LoVo (cell line): ENCODE measurements around the gene PDIA5.
"Not testable (repeated sequence)": the region's sequence is repeated elsewhere in the genome, so short reads cannot be mapped to it uniquely, and the experiment has no call there.

Experiments
- DNase-seq: peaks from one replicate; pipeline ENCODE4 v3.0.0-alpha.2; 2016; ENCODE audit warnings: low spot score

PDIA5 gene

DNA sequence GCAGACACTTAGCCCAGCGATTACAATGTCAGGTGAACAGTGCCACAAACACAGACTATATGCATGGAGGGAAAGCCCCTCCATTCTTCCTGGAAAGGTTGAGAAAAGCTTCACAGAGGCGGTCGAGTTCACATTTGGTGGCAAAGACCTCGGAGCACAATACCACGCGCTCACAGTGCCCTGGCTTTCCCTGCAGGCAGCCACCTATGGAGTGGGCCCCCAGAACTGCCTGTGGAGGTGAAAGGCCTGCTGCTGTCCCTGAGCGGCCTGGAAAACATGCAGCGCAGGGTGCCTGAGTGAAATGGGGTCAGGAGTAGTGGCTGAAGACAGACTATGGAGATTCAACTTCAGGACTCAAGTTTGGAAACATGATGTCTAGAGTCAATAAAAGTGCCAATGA is 26.9 kb downstream of the PDIA5 start:
- no peak for DNase-seq

DNA sequence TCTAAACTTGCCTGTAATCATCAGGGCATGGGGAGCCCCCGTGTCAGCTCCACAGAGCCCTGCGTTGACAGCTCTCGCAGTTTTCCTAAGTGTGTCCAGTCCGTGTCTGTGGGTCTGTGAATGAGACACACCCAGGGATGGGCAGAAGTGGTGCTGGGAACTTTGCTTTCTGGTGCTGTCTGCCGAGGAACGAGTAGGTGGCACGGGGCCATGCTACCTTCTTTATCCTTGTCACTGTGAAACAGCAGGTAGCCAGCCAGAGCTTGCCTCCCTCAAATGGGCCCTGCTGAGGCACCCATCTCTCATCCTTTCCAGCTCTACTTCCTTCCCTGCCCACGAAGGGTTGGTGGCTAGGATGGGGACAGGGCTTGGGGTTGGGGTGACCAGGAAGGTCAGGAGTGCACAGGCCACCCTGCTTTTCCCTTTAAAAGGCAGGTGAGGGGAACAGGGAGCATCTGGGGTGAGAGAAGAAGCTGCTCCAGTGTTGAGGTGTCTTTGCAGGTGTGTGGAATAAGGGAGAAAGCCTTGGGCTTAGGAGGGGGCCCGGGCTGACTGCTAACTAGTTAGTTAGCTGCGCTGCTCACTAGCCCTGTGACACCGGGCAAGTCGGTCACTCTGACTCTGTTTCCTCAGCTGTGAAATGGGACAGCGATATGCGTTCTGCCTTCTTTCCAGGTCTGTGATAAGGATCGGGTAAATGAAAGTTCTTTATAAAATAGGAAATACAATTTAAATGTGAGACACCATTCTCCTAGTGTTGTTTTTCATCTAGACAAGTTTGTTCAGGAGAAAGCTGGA is 27.9 kb downstream of the PDIA5 start:
- DNase-seq: no peak

DNA sequence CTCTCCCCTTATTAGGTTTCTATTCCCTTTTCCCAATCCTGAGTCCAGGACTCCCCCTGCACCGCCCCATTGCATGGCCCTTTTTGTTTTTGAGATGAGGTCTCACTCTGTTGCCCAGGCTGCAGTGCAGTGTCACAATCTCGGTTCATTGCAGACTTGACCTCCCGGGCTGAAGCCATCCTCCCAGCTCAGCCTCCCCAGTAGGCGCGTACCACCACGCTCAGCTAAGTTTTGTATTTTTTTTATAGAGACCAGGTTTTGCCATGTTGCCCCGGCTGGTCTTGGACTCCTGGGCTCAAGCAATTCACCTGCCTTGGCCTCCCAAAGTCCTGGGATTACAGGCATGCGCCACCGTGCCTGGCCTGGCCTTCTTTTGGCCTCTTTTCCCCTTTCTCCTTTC is 29.3 kb downstream of the PDIA5 start:
- no peak for DNase-seq

DNA sequence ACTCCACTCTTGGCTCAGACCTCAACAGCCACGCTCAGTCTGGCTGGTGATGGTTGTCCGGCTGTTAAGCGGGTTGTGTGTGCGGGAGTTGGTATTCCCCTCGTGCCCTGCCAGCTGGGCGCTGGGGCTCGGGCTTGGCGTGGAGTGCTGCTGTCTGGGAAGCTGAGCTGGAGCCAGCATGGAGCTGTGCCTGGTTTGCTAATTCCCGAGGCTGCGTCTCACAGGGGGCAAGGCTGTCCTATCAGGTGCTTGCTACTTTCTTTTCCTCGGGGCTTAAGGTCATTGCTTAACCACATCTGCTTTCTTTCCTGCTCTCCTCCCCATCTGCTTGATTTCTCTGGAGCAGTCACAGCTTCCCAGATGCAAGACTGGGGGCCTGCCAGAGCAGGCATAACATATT is 29.9 kb downstream of the PDIA5 start:
- DNase-seq: no peak

DNA sequence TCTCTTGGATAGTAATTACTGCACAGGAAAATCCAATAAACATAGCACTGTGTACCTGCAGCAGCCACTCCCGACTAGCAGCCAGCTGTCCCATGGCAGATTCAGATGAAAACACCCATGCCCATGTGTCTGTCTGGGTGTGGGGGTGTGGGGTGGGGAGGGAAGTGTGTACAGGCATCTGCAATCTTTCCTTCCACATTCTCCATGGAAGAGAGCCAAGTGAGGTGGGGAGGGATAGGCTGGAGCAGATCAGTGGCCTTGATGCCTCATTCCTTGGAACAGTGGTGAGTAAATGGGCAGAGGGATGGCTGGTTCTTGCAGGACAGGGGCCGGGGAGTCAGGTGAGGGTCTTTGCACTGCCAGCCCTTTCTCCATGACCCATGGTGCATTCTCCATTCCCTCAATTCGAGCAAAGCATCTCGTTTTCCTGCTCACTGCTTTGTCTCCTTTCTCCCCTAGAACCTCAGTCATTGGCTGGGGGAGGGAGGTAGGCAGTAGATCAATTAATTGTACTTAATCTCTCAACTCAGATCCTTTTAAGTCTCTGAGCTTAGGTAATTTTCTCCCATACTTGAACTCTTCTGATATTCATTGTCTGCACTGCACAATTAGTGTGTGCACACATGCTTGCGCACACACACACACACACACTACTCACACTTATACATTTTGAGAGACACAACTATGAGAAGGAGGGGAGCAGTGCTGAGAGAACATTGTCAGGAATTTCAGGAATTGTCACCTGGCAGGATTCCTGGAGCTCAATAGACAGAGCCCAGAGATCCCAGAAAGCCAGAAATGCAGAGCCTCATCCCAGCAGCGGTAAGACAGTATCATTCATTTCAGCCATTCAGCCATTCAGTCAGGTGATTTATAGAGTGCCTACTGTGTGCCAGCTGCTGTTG is 31.9 kb downstream of the PDIA5 start:
- DNase-seq: no peak

DNA sequence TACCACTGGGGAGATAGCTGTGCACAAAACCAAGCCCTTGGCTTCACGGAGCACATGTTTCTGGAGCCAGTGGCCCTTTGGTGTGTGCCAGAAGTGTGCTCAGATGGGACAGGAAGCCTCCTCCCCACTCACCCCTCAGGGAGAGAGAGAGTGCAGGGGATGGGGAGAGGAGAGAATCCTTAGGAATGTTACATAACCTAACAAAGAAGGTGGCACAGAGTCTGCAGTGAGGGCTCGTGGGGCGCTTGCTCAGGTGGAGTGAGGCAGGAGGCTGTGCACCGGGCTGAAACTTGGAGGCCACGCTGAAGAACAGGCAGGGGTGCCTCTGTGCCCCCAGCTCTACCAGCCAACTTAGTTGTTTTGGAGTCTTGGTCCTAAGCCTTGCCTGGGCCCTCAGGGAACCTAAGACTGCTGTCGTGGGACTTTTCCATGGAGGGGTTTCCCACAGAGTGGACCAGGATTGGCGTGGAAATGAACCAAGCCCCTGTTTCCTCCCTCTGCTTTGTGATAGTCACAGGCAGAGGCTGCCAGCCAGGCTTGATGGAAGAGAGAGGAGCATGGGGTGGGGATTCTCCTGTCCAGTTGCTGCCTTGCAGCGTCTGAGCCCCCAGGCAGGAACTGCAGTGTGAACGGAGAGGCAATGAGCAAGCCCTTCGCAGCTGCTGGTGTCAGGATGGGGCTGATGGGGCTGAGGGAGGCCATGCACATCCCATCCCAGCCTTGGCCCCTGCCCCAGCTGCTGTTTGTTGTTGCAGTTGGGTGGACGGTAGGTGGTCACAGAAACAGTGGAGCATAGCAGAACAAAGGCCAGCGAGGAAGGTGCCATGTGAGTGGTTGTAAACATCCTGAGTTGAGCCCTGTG is 32.7 kb downstream of the PDIA5 start:
- no peak for DNase-seq

DNA sequence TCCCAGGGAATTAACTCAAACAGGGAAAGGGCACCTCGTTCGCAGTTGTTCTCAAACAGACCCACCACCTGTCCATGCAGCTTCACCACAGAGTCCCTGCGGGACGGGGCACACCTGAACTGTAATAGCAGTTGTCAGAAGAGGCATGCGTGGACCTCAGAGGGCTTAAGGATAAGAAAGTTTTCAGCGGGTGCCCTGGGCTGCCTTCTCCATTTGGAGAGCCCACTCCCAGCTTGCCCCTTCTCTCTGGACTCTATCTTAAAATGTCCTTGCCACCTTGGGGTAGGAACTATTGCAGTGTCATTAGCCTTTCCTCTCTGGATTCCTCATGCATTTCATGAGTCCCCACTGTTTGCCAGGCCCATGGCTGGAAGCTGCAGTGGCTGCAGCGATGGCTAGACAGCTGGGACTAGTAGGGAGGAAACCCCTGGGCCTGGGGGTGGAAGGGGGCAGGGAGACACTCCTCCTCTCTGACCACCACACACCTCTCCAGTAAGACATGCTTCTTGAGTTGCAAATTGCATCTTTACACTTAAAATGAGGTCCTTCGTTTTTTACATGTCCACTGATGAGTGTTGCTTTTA is 33.5 kb downstream of the PDIA5 start:
- no peak for DNase-seq

- no peak for DNase-seq
These were observed 35.4 kb downstream of the PDIA5 start for GRCh38 chr3:123102249-123102648.

DNA sequence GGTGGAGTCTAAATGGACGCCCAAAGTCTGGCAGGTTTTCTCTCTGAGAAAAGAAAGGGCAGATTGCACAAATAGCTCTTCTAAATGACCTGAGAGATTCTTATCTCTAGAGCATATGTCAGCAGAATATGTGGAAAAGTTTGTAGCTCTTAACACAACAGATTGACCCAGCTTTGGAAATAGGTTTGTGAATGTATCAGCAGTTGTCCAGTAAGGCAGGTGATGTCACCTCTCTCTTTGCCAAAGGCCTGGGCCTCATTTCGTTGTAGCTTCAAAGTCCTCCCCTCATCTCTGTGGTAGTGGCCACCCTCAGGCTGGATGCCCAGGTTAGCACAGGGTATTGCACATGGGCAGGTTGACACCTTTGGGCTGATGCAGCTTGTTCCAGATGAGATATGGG is 36.0 kb downstream of the PDIA5 start:
- no peak for DNase-seq

DNA sequence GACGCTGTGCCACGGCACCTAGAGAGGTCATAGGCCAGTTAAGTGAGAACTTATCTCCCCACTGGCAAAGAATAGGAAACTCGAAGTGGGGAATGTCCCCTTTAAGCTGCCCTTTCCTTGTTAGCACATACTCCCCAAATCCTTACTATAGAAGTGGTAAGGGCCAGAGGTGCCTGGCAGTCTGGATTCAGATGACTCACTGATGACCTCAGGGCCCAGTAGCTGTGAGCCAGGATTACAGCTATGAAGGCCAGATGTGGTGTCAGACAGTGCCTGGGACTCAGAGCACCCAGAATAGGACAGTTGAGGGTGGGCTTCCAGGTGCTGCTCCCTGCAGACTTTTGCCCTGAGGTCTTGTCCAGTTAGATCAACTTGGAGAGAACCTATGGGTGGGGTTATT is 37.7 kb downstream of the PDIA5 start:
- DNase-seq: no peak

GRCh38 chr3:123105201-123106189 is 38.7 kb downstream of the PDIA5 start:
- DNase-seq: no peak

DNA sequence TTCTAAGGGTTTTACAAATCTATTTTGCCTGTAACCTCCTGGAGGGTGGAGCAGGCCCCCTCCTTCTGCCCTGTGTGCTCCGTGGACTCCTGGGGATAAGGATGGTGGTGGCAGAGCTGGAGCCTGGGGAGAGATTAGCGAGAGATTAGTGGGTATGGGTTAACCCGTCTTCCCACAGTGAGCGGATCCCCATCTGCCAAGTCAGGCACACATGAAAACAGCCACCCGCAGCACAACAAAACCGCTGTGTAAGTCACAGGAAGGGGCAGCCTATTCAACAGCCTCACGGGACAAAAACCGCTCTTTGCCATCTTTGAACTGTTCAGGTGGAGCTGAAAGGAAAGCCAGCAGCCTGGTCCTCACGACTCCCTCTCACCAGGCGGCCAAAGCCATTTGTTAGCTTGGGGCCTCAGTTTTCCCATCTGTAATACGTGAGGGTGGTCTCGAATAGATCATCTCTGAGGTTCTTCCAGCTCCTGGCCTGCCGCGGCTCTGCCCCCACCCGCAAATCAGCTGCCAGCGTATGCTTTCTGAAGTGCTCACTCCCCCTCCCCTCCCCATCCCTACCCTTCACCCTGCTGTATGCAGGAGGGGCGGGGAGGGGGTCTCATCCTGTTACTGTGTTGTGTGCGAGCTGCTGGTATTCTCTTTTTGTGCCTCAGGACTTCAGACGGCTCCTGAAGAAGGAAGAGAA is 43.6 kb downstream of the PDIA5 start:
- DNase-seq: no peak

DNA sequence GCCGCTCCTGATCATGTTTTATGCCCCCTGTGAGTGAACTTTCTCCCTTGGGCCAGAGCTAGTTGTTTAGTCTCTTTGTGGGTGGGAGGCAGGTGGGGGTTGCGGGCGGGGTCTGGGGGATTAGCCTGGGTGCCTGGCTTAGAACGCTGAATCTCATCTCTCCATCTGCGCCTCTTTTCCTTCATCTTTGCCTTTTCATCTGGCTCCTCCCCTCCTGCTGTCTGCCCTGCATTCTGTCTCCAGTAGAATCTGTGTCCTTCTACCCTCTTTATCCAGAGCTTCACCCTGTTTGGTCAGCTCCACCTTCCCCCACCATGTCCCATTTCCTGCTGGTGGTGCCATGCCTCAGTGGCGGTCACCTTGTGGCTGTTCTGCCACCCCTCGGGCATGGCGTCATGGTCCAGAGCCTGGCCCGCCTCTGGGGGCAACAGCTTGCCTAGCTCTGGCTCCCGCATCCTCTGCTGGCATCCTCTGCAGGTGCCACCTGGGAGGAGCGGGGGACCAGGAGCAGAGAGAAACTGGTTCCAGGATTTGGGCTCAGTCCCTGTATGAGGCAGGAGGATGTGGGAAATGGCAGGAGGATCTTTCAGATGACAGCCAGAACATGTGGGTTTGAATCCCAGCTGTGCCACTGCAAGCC is 44.3 kb downstream of the PDIA5 start:
- no peak for DNase-seq

DNA sequence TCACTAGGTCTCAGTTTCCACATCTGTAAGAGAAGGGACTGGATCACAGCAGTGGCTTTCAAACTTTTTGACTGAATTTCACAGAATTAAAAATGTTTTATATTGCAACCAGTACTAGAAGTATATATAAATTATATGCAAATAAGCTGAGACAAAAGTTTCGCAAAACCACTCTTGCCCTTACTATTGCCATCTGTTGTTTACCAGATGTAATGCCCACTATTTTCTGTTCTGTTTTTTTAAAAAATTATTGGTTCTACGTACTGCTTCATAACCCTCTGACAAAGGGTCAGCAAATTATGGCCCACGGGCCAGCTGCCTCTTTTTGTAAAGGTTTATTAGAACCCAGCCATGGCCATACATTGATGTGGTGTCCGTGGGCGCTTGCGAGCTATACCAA is 44.8 kb downstream of the PDIA5 start:
- no peak for DNase-seq

GRCh38 chr3:123112232-123112631 is 45.4 kb downstream of the PDIA5 start:
- no peak for DNase-seq

DNA sequence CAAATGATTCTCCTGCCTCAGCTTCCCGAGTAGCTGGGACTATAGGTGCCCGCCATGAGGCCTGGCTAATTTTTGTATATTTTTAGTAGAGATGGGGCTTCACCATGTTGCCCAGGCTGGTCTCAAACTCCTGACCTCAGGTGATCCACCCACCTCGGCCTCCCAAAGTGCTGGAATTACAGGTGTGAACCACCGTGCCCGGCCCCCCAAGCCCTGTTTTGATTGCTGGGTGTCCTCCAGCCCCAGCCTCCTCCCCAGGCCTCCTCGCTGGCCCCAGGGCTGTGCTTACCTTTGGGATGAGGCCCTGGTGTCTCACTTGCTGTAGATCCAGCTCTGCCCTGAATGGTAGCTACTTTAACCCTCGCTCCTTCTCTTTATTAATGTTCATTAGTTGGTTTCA is 45.8 kb downstream of the PDIA5 start:
- not testable (repeated sequence) for DNase-seq

DNA sequence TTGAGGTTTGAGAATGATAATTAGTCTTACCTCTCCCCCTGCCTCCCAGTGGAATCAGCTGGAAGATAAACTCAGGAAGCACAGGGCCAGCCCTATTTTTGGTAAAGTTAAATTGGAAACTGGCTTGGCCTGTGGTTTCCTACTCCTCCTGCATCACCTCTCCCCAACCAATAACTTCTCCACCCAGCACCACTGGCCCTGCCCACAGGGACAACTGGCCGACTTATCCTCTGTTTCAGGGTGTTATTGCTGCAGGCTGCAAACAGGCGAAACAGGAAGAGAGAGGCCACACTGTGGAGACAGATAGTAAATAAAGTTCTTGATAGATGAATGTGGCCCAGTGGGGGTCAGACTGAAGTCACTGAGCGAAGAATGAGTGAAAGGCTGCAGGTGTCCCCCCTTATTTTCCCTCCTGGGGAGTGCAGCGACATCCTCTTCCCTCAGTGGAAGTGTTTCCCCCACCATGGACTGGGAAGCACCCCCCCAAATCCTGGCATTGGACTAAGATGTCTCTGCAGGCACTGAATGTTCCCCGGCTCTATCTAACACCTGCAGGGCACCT is 47.1 kb downstream of the PDIA5 start:
- no peak for DNase-seq

DNA sequence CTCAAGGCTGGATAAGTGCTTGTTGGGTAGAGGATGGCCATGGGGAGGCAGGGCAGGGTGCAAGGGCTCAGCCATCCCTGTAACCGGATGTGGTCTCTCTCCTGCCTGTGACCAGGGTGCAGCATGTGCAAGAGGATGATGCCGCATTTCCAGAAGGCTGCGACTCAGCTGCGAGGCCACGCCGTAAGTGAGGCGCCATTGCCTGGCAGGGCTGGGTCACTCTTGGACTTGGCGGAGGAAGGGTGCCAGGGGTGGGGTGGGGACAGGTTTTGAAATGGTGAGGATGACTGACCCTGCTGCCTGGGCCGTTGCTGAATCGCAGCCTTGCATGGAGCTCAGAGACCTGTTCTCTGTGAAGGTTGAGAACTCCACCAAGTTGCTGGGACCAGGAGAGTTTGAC is 49.3 kb downstream of the PDIA5 start:
- DNase-seq: no peak

DNA sequence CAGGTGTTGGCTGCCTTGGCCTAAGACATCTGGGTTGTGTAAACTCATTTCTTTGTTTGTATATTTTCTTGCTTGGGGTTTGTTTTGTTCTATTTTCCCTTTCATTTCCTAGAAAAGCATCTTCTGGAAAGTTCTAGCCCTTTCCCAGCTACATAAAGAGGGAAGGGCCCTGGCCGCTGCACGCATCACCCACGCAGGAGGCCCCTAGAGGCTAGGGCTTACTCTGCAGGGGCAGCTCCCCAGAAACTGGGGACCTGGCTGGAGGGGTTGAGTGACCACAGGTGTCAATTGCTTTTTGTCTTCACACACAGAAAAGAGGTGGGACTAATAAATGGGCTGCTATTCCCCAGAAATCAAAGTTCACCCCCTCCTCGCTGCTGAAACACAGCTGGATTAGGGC is 52.6 kb downstream of the PDIA5 start:
- DNase-seq: no peak
